Naive thymus-derived CD4-positive, alpha-beta T cell (primary cell): ENCODE results near the gene WDR17. TPM values are rescaled to one million over a fixed set of nuclear protein-coding genes. Genes with fewer than 3 reads are reported as not detected.

Experiments used
- ATAC-seq: fragments of 150-1000 bp; cut with Tn5 transposase; 2 replicates; pipeline ENCODE4 v1.10.0; 2021; ENCODE audit warnings: mild to moderate bottlenecking, moderate library complexity
- CTCF ChIA-PET: fragments of 350-600 bp; sonication (Branson Sonifier 250); formaldehyde crosslinking; loops from one replicate; lab custom pipeline; 2021; ENCODE audit warnings: antibody characterized with exemption; lab: Charles Lee
- POLR2A ChIA-PET: fragments of 350-600 bp; sonication (Branson Sonifier 250); formaldehyde crosslinking; loops from one replicate; lab custom pipeline; 2021; ENCODE audit warnings: antibody characterized with exemption, inconsistent platforms; lab: Charles Lee
- DNase-seq, 9 donors: peaks; one replicate each; pipeline versions ENCODE4 v3.0.0 to v3.0.0-alpha.2; 2020 to 2022; ENCODE audit warnings: mixed read lengths in 1 of 9
- H3K27ac ChIP-seq: one replicate; pipeline ENCODE4 v1.7.0; 2013; ENCODE audit warnings: mild to moderate bottlenecking, low read depth, low read length, moderate library complexity
- H3K27me3 ChIP-seq, 2 donors: one replicate each; pipeline ENCODE4 v1.7.0; 2013; ENCODE audit warnings: low read length in 2 of 2, mild to moderate bottlenecking in 2 of 2, moderate library complexity in 2 of 2; ENCODE audit not compliant: control insufficient read depth in 2 of 2, insufficient read depth in 2 of 2
- H3K36me3 ChIP-seq, 3 experiments: 1 replicate in 2 of 3; 2 replicates in 1 of 3; pipeline ENCODE4 v1.7.0; 2013; ENCODE audit warnings: low read length in 3 of 3, mild to moderate bottlenecking in 3 of 3, moderate library complexity in 1 of 3; ENCODE audit not compliant: insufficient read depth in 3 of 3, control insufficient read depth in 2 of 3
- H3K4me1 ChIP-seq, 2 donors: one replicate each; pipeline ENCODE4 v1.7.0; 2013; ENCODE audit warnings: low read length in 2 of 2, mild to moderate bottlenecking in 2 of 2, moderate library complexity in 1 of 2; ENCODE audit not compliant: control insufficient read depth in 2 of 2, insufficient read depth in 2 of 2
- H3K4me3 ChIP-seq: 2 replicates; pipeline ENCODE4 v1.7.0; 2013; ENCODE audit warnings: mild to moderate bottlenecking, low read length
- H3K9me3 ChIP-seq, 3 experiments: 1 replicate in 2 of 3; 2 replicates in 1 of 3; pipeline ENCODE4 v1.7.0; 2013; ENCODE audit warnings: low read length in 3 of 3; ENCODE audit not compliant: control insufficient read depth in 2 of 3
- H3K27ac Mint-ChIP-seq, 9 donors: one replicate each; pipeline ENCODE4 v1.8.0; 2020 to 2022; ENCODE audit warnings: mixed read lengths in 9 of 9, mild to moderate bottlenecking in 8 of 9, moderate library complexity in 5 of 9, inconsistent platforms in 2 of 9
- H3K27me3 Mint-ChIP-seq, 5 donors: one replicate each; pipeline ENCODE4 v1.8.0; 2021 to 2022; ENCODE audit warnings: mixed read lengths in 5 of 5, mild to moderate bottlenecking in 1 of 5
- H3K36me3 Mint-ChIP-seq, 5 donors: one replicate each; pipeline ENCODE4 v1.8.0; 2020 to 2022; ENCODE audit warnings: mixed read lengths in 5 of 5, mild to moderate bottlenecking in 3 of 5, inconsistent platforms in 1 of 5
- H3K4me1 Mint-ChIP-seq, 7 donors: one replicate each; pipeline ENCODE4 v1.8.0; 2020 to 2022; ENCODE audit warnings: mixed read lengths in 7 of 7, mild to moderate bottlenecking in 3 of 7, inconsistent platforms in 1 of 7
- H3K4me3 Mint-ChIP-seq, 10 donors: one replicate each; pipeline ENCODE4 v1.8.0; 2020 to 2022; ENCODE audit warnings: mild to moderate bottlenecking in 10 of 10, mixed read lengths in 10 of 10, moderate library complexity in 6 of 10, inconsistent platforms in 2 of 10
- H3K9me3 Mint-ChIP-seq, 11 donors: one replicate each; pipeline ENCODE4 v1.8.0; 2020 to 2022; ENCODE audit warnings: mixed read lengths in 11 of 11, mild to moderate bottlenecking in 4 of 11, inconsistent platforms in 1 of 11, moderate library complexity in 1 of 11
- intact Hi-C, 2 donors: fragments of 100-400 bp; cut with micrococcal nuclease; formaldehyde crosslinking; loops; one replicate each; pipeline ENCODE4 v1.15.1; 2023
- polyA plus RNA-seq, 2 donors: library from polyadenylated mRNA; unstranded; fragments of 300-500 nt; fragmentation: Illumina TruSeq; gene quantifications; one replicate each; pipeline ENCODE4 v1.2.3, GENCODE V29; 2021
- total RNA-seq, 6 experiments: library from RNA in 5 of 6; stranded (reverse) in 5 of 6; gene quantifications; 1 replicate in 5 of 6; 2 replicates in 1 of 6; pipeline ENCODE4 v1.2.3 and lab custom pipeline; 2021 to 2026

WDR17 gene
- total and polyA plus RNA-seq, 7 experiments from 2014 or later = 0.22 to 1.5 (median 0.87) TPM

DNA sequence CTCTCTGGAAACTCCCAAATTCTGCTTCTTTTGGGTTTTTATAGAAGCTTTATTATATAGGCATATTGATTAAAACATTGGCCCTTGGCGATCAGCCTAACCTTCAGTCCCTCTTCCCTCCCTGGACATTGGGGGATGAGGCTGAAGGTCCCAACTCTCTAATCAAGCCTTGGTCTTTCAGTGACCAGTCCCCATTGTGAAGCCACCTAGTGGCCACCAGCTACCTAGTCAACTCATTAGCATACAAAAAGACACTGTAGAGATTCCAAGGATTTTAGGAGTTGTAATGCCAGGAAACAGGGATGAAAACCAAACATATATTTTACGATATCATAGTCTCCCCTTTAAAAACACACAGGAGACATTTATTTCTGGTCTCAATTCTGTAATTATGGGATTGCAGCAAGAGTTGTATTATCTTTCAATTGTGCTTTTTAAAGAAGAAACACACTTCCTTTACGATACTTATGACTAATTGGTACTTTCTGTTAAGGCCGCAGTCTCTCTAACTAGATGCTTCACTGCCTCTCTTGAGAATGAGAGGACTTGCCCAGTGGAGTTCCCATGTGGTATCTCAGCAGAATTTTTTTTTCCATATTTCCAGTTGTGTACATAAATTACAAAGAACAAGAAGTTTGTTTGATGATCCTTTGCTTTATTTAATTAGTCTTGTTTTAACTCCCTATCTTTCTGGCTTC lies 58.2 kb downstream of the WDR17 start:
- POLR2A ChIA-PET = no interaction called here
- Histone ChIP-seq H3K4me3 (no peak overlapping the region), H3K27me3 (no peaks in the 10 kb centered on the region), H3K36me3 (no peaks in the 10 kb centered on the region), H3K4me1 (no peaks in the 10 kb centered on the region), H3K9me3 (no peaks in the 10 kb centered on the region), H3K27ac (no peak overlapping the region)
- Mint-ChIP-seq H3K9me3 (no peaks in the 10 kb centered on the region), H3K27me3 (peaks cover 0 to 7% (median 0%) of the 10 kb centered on the region in 5 donors), H3K4me3 (no peak overlapping the region), H3K4me1 (peaks cover 0 to 11% (median 0%) of the 10 kb centered on the region in 7 donors), H3K27ac (no peak overlapping the region), H3K36me3 (no peaks in the 10 kb centered on the region)
- DNase-seq (no peak), ATAC-seq (peak; percentile 52)
- CTCF ChIA-PET = no interaction called here
- intact Hi-C loops = no loop called here

GRCh38 chr4:176125063-176125462 lies 59.4 kb downstream of the WDR17 start:
- H3K4me3 Mint-ChIP-seq = no peak overlapping the region

DNA sequence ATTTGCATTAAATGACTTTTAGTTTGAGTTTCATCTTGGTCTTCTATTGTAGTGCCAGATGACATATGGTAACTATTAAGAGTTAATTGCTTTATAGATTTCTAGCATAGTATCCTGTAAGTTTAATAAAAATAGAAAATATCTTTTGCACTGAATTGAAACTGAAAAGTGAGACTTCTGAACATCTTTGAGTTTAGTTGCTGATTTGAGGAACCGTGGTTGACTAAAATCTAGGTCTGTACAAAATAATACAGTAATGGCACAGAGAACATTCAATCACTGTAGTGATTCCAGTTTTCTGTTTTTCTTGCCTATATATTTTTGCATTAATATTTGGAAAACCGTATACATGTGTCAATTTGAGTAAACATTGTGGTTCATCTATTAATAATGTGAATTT lies 69.0 kb downstream of the WDR17 start:
- Histone ChIP-seq H3K27ac (no peak overlapping the region), H3K36me3 (no peaks in the 10 kb centered on the region), H3K4me1 (no peaks in the 10 kb centered on the region), H3K9me3 (no peaks in the 10 kb centered on the region), H3K4me3 (no peak overlapping the region), H3K27me3 (no peaks in the 10 kb centered on the region)
- Mint-ChIP-seq H3K36me3 (no peaks in the 10 kb centered on the region), H3K27me3 (peaks cover 0 to 5% (median 0%) of the 10 kb centered on the region in 5 donors), H3K4me1 (no peaks in the 10 kb centered on the region), H3K9me3 (no peaks in the 10 kb centered on the region), H3K27ac (no peak overlapping the region), H3K4me3 (no peak overlapping the region)
- ATAC-seq (no peak), DNase-seq (no peak)
- POLR2A ChIA-PET = no interaction called here
- intact Hi-C loops = no loop called here
- CTCF ChIA-PET = interaction anchor here (0.6 kb wide), 1 partner anchor 100 kb away, joined by 3 read pairs; no protein-coding TSS in a partner anchor

More at GRCh38 chr4:176125063-176125462, 59.4 kb downstream of the WDR17 start:
- no peak for DNase-seq
- no peak for ATAC-seq
- Mint-ChIP-seq H3K4me1 (peaks cover 0 to 11% (median 0%) of the 10 kb centered on the region in 7 donors), H3K9me3 (no peaks in the 10 kb centered on the region), H3K36me3 (no peaks in the 10 kb centered on the region), H3K27me3 (peaks cover 0 to 7% (median 0%) of the 10 kb centered on the region in 5 donors), H3K27ac (no peak overlapping the region)
- intact Hi-C loops = no loop called here
- Histone ChIP-seq H3K27me3 (no peaks in the 10 kb centered on the region), H3K4me3 (no peak overlapping the region), H3K36me3 (no peaks in the 10 kb centered on the region), H3K27ac (no peak overlapping the region), H3K4me1 (no peaks in the 10 kb centered on the region), H3K9me3 (no peaks in the 10 kb centered on the region)
- ChIA-PET POLR2A (no interaction called here), CTCF (no interaction called here)

DNA sequence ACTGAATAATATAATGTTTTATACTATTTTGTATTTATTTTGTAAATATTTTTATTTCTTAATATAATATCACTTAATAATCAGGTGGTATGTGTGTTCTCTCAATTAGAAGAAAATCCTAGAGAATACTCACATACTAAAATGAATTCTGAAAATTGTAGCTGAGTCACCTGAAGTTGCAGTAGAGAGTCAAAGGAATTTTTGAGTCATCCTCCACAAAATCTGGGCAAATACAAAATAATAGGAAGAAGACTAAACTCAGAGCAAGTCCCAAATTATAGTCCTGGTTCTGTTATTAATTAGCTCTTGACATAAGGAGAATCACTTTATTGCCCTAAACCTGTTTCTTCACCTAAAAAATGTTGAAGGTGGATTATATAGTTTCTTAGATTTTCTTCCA lies 72.0 kb downstream of the WDR17 start:
- H3K27me3 ChIP-seq = no peaks in the 10 kb centered on the region
- intact Hi-C loops = no loop called here
- Mint-ChIP-seq H3K36me3 (no peaks in the 10 kb centered on the region), H3K27me3 (no peaks in the 10 kb centered on the region), H3K4me1 (no peaks in the 10 kb centered on the region), H3K27ac (no peak overlapping the region), H3K9me3 (no peaks in the 10 kb centered on the region), H3K4me3 (no peak overlapping the region)
- H3K36me3 ChIP-seq = no peaks in the 10 kb centered on the region
- no peak for ATAC-seq
- no peak for DNase-seq
- no peaks in the 10 kb centered on the region for H3K9me3 ChIP-seq
- no peak overlapping the region for H3K4me3 ChIP-seq
- no peaks in the 10 kb centered on the region for H3K4me1 ChIP-seq
- no peak overlapping the region for H3K27ac ChIP-seq
- ChIA-PET CTCF (no interaction called here), POLR2A (no interaction called here)

DNA sequence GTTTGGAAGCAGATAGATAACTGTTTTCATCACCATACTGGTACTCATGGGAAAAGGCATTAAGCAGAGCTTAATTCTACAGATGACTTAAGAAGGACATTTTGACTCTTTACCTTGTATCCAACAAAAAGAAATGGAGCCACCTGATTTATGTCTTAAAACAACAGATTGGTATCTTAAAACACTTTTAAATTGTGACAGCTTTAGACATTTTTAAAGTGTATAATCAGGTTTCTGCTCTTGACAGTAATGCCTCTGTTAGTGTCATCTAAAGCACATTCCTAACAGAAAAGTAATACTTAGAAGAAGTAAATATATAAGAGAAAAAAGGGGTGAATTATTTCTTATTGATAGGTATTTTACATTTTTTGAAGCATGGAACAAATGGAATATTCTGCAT lies 73.9 kb downstream of the WDR17 start:
- Histone ChIP-seq H3K27ac (no peak overlapping the region), H3K9me3 (no peaks in the 10 kb centered on the region), H3K36me3 (no peaks in the 10 kb centered on the region), H3K27me3 (no peaks in the 10 kb centered on the region), H3K4me3 (no peak overlapping the region), H3K4me1 (no peaks in the 10 kb centered on the region)
- Mint-ChIP-seq H3K27me3 (no peaks in the 10 kb centered on the region), H3K4me3 (no peak overlapping the region), H3K36me3 (no peaks in the 10 kb centered on the region), H3K4me1 (no peaks in the 10 kb centered on the region), H3K27ac (no peak overlapping the region), H3K9me3 (no peaks in the 10 kb centered on the region)
- DNase-seq (no peak), ATAC-seq (no peak)
- ChIA-PET CTCF (no interaction called here), POLR2A (no interaction called here)
- intact Hi-C loops = no loop called here

DNA sequence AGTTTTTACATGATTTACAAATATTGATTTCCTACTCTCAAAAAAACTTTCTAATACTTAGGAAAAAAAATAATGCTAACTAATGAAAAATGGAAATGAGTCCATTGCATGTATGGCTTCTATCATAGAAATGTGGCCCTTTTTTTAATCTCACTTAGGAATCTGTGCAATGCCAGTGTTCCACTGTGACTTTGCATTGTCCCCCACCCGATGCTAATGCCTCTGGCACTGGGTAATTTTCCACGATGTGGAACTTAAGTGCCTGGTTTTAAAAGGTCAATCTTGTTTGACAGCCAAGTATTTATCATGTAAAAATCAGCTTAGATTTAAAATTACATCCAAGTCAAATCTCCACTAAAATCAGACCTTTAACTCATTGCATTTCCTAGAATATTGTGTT lies 76.6 kb downstream of the WDR17 start:
- no peaks in the 10 kb centered on the region for H3K4me1 ChIP-seq
- H3K36me3 Mint-ChIP-seq = no peaks in the 10 kb centered on the region
- DNase-seq (no peak), ATAC-seq (no peak)
- H3K27ac Mint-ChIP-seq = no peak overlapping the region
- intact Hi-C loops = no loop called here
- ChIA-PET CTCF (no interaction called here), POLR2A (no interaction called here)
- H3K27me3 Mint-ChIP-seq = no peaks in the 10 kb centered on the region
- H3K9me3 Mint-ChIP-seq = no peaks in the 10 kb centered on the region
- no peak overlapping the region for H3K27ac ChIP-seq
- no peaks in the 10 kb centered on the region for H3K9me3 ChIP-seq
- no peak overlapping the region for H3K4me3 ChIP-seq
- no peaks in the 10 kb centered on the region for H3K4me1 Mint-ChIP-seq
- no peak overlapping the region for H3K4me3 Mint-ChIP-seq
- no peaks in the 10 kb centered on the region for H3K27me3 ChIP-seq
- no peaks in the 10 kb centered on the region for H3K36me3 ChIP-seq
